Body of pancreas (tissue), 4 donors: ENCODE measurements around the gene TOP3B.

Experiments used
- CTCF ChIP-seq, 7 experiments: fragments of 450-650 bp in 4 of 7; fragments of 200-600 bp in 3 of 7; sonication (generic) in 3 of 7; IDR thresholded peaks; one replicate each; pipeline ENCODE4 v1.5.1; 2016 to 2019; ENCODE audit warnings: antibody characterized with exemption in 7 of 7
- POLR2A ChIP-seq, 3 donors: fragments of 450-650 bp; IDR thresholded peaks; one replicate each; pipeline ENCODE4 v1.6.1; 2016; ENCODE audit warnings: antibody characterized with exemption in 3 of 3, mild to moderate bottlenecking in 2 of 3

GRCh38 chr22:22031183-22031945, 48.8 kb upstream of the TOP3B start:
- TF ChIP-seq CTCF (IDR thresholded peaks at IDR 0.05) (no peak), POLR2A (IDR thresholded peaks at IDR 0.05) (no peak)
